Measurements from ENCODE around the gene HMG20A. TPM values are rescaled to one million over a fixed set of nuclear protein-coding genes. Genes with fewer than 3 reads are reported as not detected.

HMG20A gene
- total RNA-seq, 1 experiment from 2014 or later: 62.2 TPM

- CTCF ChIA-PET: interaction anchor here (0.6 to 1.1 kb wide), 2 partner anchors 117 to 1354 kb away, joined by 3 to 5 read pairs; no protein-coding TSS in a partner anchor
- no peak overlapping the region for H3K27ac Mint-ChIP-seq
- H3K27me3 Mint-ChIP-seq (ENCODE audit: low read depth): no peaks in the 10 kb centered on the region
- no peak for TF ChIP-seq ZNF121 (CRISPR knock-in tag; IDR thresholded peaks at IDR 0.05)
- no peak for TF ChIP-seq JUN (CRISPR knock-in tag; IDR thresholded peaks at IDR 0.05)
- TF ChIP-seq FOXK1 (CRISPR knock-in tag; IDR thresholded peaks at IDR 0.05): no peak
- TF ChIP-seq HMGXB4 (CRISPR knock-in tag; IDR thresholded peaks at IDR 0.05): no peak
- TF ChIP-seq ZNF671 (CRISPR knock-in tag; IDR thresholded peaks at IDR 0.05): no peak
- no peak for TF ChIP-seq USF1 (CRISPR knock-in tag; IDR thresholded peaks at IDR 0.05)
- TF ChIP-seq EMX1 (CRISPR knock-in tag; IDR thresholded peaks at IDR 0.05): no peak
- TF ChIP-seq CTCF (IDR thresholded peaks at IDR 0.05): no peak
- no peak for TF ChIP-seq ZNF281 (CRISPR knock-in tag; IDR thresholded peaks at IDR 0.05)
- no peak for TF ChIP-seq HMGA2 (CRISPR knock-in tag; IDR thresholded peaks at IDR 0.05)
- TF ChIP-seq MLX (CRISPR knock-in tag; IDR thresholded peaks at IDR 0.05): no peak
- no peak for TF ChIP-seq CBFB (CRISPR knock-in tag; IDR thresholded peaks at IDR 0.05; ENCODE audit: low read depth)
- TF ChIP-seq USF2 (CRISPR knock-in tag; IDR thresholded peaks at IDR 0.05): no peak
- no peak for TF ChIP-seq GTF2I (CRISPR knock-in tag; conservative IDR thresholded peaks at IDR 0.05)
- peaks cover 24% of the 10 kb centered on the region for H3K4me1 Mint-ChIP-seq
- H3K4me3 Mint-ChIP-seq: no peak overlapping the region
- POLR2A ChIA-PET: interaction anchor here (0.8 kb wide), 1 partner anchor 70 kb away, joined by 3 read pairs; no protein-coding TSS in a partner anchor
- H3K9me3 Mint-ChIP-seq: no peaks in the 10 kb centered on the region
- DNase-seq (ENCODE audit: low spot score) (no peak), ATAC-seq (no peak)
- no peaks in the 10 kb centered on the region for H3K36me3 Mint-ChIP-seq
Measured at GRCh38 chr15:77426377-77426776, 5.7 kb downstream of the HMG20A start.

GRCh38 chr15:77426871-77427270, 6.2 kb downstream of the HMG20A start:
- ATAC-seq (no peak), DNase-seq (ENCODE audit: low spot score) (no peak)
- Mint-ChIP-seq H3K4me1 (peaks cover 20% of the 10 kb centered on the region), H3K4me3 (no peak overlapping the region), H3K9me3 (no peaks in the 10 kb centered on the region), H3K27ac (no peak overlapping the region; the same call in 1 of the 2 replicates), H3K36me3 (no peaks in the 10 kb centered on the region), H3K27me3 (ENCODE audit: low read depth) (no peaks in the 10 kb centered on the region)
- CTCF ChIA-PET: interaction anchor here (0.6 to 1.1 kb wide), 3 partner anchors 70 to 1138 kb away, joined by 3 to 5 read pairs (median 3); no protein-coding TSS in a partner anchor
- POLR2A ChIA-PET: interaction anchor here (0.8 kb wide), 1 partner anchor 70 kb away, joined by 3 read pairs; no protein-coding TSS in a partner anchor
- TF ChIP-seq NR3C1 (CRISPR knock-in tag; conservative IDR thresholded peaks at IDR 0.05; ENCODE audit: low read depth) (no peak), HMGXB4 (CRISPR knock-in tag; IDR thresholded peaks at IDR 0.05) (no peak), RELA (CRISPR knock-in tag; IDR thresholded peaks at IDR 0.05; ENCODE audit: borderline replicate concordance) (no peak), ATF2 (CRISPR knock-in tag; IDR thresholded peaks at IDR 0.05; ENCODE audit: borderline replicate concordance, low read depth) (no peak)

All from WTC11 (cell line).